IMR-90 (cell line): ENCODE measurements around the gene ZNF337. TPM values are rescaled to one million over a fixed set of nuclear protein-coding genes. Genes with fewer than 3 reads are reported as not detected.

Source experiments
- ATAC-seq: fragments of 200-7000 bp; cut with Tn5 transposase; 2 replicates; pipeline ENCODE4 v1.9.1; 2020; ENCODE audit warnings: low read depth, mild to moderate bottlenecking, moderate library complexity
- BruUV-seq: library from RNA; stranded (reverse); fragments of 400-500 nt; replicated peaks from 2 replicates; lab custom pipeline; 2021; lab: Mats Ljungman, UMichigan
- CTCF ChIA-PET: fragments of 300-600 bp; formaldehyde crosslinking; extraction: SDS; loops from one replicate; lab custom pipeline; 2021; ENCODE audit warnings: antibody characterized with exemption; lab: Yijun Ruan, JAX
- POLR2A ChIA-PET: fragments of 300-600 bp; sonication (Branson Sonifier 250); formaldehyde crosslinking; loops from one replicate; lab custom pipeline; 2022; ENCODE audit warnings: antibody characterized with exemption; ENCODE audit not compliant: unreplicated experiment; lab: Charles Lee
- DNase-seq: peaks from one replicate; pipeline ENCODE4 v3.0.0; 2013
- H2AFZ ChIP-seq: replicated peaks from 2 replicates; pipeline ENCODE3; 2013; ENCODE audit warnings: low read length, mild to moderate bottlenecking; ENCODE audit not compliant: poor library complexity
- H2AK5ac ChIP-seq: 2 replicates; pipeline ENCODE4 v1.6.1; 2013; ENCODE audit warnings: low read depth, low read length, inconsistent platforms
- H2AK9ac ChIP-seq: replicated peaks from 2 replicates; pipeline ENCODE3; 2013; ENCODE audit warnings: mild to moderate bottlenecking, low read depth, low read length, moderate library complexity; ENCODE audit not compliant: poor library complexity
- H2BK120ac ChIP-seq: 2 replicates; pipeline ENCODE4 v1.6.1; 2013; ENCODE audit warnings: low read depth, low read length, inconsistent platforms
- H2BK15ac ChIP-seq: 3 replicates; pipeline ENCODE4 v1.6.1; 2013; ENCODE audit warnings: low read depth, low read length, inconsistent platforms
- H2BK20ac ChIP-seq: 2 replicates; pipeline ENCODE4 v1.6.1; 2013; ENCODE audit warnings: low read depth, mild to moderate bottlenecking, inconsistent platforms, low read length, moderate library complexity
- H2BK5ac ChIP-seq: 2 replicates; pipeline ENCODE4 v1.6.1; 2013; ENCODE audit warnings: mild to moderate bottlenecking, low read depth, low read length, inconsistent platforms; ENCODE audit not compliant: poor library complexity, severe bottlenecking
- H3K14ac ChIP-seq: replicated peaks from 2 replicates; pipeline ENCODE4 v1.6.1; 2013; ENCODE audit warnings: low read depth, low read length, inconsistent platforms
- H3K18ac ChIP-seq: 2 replicates; pipeline ENCODE4 v1.6.1; 2013; ENCODE audit warnings: low read depth, low read length, control low read depth
- H3K23ac ChIP-seq: 2 replicates; pipeline ENCODE4 v1.6.1; 2013; ENCODE audit warnings: low read depth, low read length, inconsistent platforms
- H3K27ac ChIP-seq: 2 replicates; pipeline ENCODE4 v1.5.1; 2013; ENCODE audit warnings: mild to moderate bottlenecking, control low read depth, low read length; ENCODE audit not compliant: insufficient read depth
- H3K27me3 ChIP-seq: 2 replicates; pipeline ENCODE4 v1.6.1; 2013; ENCODE audit warnings: low read length; ENCODE audit not compliant: control insufficient read depth, insufficient read depth
- H3K36me3 ChIP-seq: 2 replicates; pipeline ENCODE4 v1.6.1; 2013; ENCODE audit warnings: low read length, mixed read lengths; ENCODE audit not compliant: control insufficient read depth, insufficient read depth
- H3K4ac ChIP-seq: 2 replicates; pipeline ENCODE4 v1.6.1; 2013; ENCODE audit warnings: low read depth, low read length, inconsistent platforms
- H3K4me1 ChIP-seq: 2 replicates; pipeline ENCODE4 v1.6.1; 2013; ENCODE audit warnings: low read length, mixed read lengths; ENCODE audit not compliant: control insufficient read depth, insufficient read depth
- H3K4me2 ChIP-seq: 2 replicates; pipeline ENCODE4 v1.6.1; 2013; ENCODE audit warnings: low read depth, mild to moderate bottlenecking, control low read depth, low read length, moderate library complexity
- H3K4me3 ChIP-seq: 2 replicates; pipeline ENCODE4 v1.5.1; 2013; ENCODE audit warnings: low read depth, mild to moderate bottlenecking, control low read depth, low read length, moderate library complexity; ENCODE audit not compliant: insufficient read depth
- H3K56ac ChIP-seq: 2 replicates; pipeline ENCODE4 v1.6.1; 2013; ENCODE audit warnings: low read length, inconsistent platforms; ENCODE audit not compliant: insufficient read depth; ENCODE audit errors: extremely low read depth
- H3K79me1 ChIP-seq, 2 experiments: 2 replicates each; pipeline ENCODE4 v1.6.1; 2013; ENCODE audit warnings: low read length in 2 of 2, inconsistent platforms in 1 of 2, low read depth in 1 of 2
- H3K9ac ChIP-seq: 2 replicates; pipeline ENCODE4 v1.6.1; 2013; ENCODE audit warnings: low read depth, low read length, control low read depth
- H3K9me1 ChIP-seq: 2 replicates; pipeline ENCODE4 v1.6.1; 2013; ENCODE audit warnings: low read length, inconsistent platforms; ENCODE audit not compliant: insufficient read depth
- H3K9me3 ChIP-seq: 2 replicates; pipeline ENCODE4 v1.6.1; 2013; ENCODE audit warnings: low read length; ENCODE audit not compliant: control insufficient read depth, insufficient read depth
- H4K20me1 ChIP-seq: 2 replicates; pipeline ENCODE4 v1.6.1; 2013; ENCODE audit warnings: low read length, inconsistent platforms; ENCODE audit not compliant: insufficient read depth
- H4K5ac ChIP-seq: 2 replicates; pipeline ENCODE4 v1.6.1; 2013; ENCODE audit warnings: mild to moderate bottlenecking, low read depth, low read length, control low read depth
- H4K8ac ChIP-seq, 2 experiments: 2 replicates each; pipeline ENCODE4 v1.6.1; 2013; ENCODE audit warnings: low read depth in 2 of 2, low read length in 2 of 2, control low read depth in 1 of 2, inconsistent platforms in 1 of 2
- H4K91ac ChIP-seq: 2 replicates; pipeline ENCODE4 v1.6.1; 2013; ENCODE audit warnings: low read depth, low read length, inconsistent platforms; ENCODE audit not compliant: insufficient read depth
- ELK1 ChIP-seq: fragments of 150-350 bp; IDR thresholded peaks from 2 replicates; pipeline ENCODE4 v1.6.1; 2016; ENCODE audit warnings: low read depth, mild to moderate bottlenecking, low read length, moderate library complexity, borderline replicate concordance
- MAZ ChIP-seq: IDR thresholded peaks from 2 replicates; pipeline ENCODE4 v1.6.1; 2012; ENCODE audit warnings: low read depth, mild to moderate bottlenecking, low read length, improper control_type of control experiment, moderate library complexity, borderline replicate concordance
- NFE2L2 ChIP-seq: fragments of 150-350 bp; IDR thresholded peaks from 2 replicates; pipeline ENCODE4 v1.6.1; 2016; ENCODE audit warnings: low read depth, mild to moderate bottlenecking, low read length
- WGBS, 2 experiments: methylation state at CpG; one replicate each; pipeline versions ENCODE4 v1.1.5 to v1.1.7; 2013; ENCODE audit warnings: missing lambda C conversion rate in 2 of 2; ENCODE audit not compliant: insufficient read length in 1 of 2; ENCODE audit errors: extremely low coverage in 2 of 2; 5-methylcytosine and 5-hydroxymethylcytosine counted together
- dilution Hi-C: fragments of 300-500 bp; cut with HindIII; formaldehyde crosslinking; loops from one replicate; pipeline ENCODE4 v1.14.3; 2018; ENCODE audit warnings: low sequenced_read_pairs; ENCODE audit not compliant: unreplicated experiment
- in situ Hi-C: fragments of 300-500 bp; cut with MboI; formaldehyde crosslinking; loops from 3 replicates; pipeline ENCODE4 v1.14.3; 2019; ENCODE audit warnings: low sequenced_read_pairs, inconsistent platforms, mixed read lengths
- intact Hi-C: fragments of 100-400 bp; cut with micrococcal nuclease; formaldehyde crosslinking; loops from 2 replicates; pipeline ENCODE4 v1.10.0; 2022
- polyA plus RNA-seq, 3 experiments: library from polyadenylated mRNA; depleted of rRNA; stranded (reverse); fragments of >200 nt; gene quantifications; 2 replicates each; pipeline ENCODE4 v1.2.3, GENCODE V29; 2012; ENCODE audit warnings: low replicate concordance in 1 of 3
- total RNA-seq: library from RNA; depleted of rRNA; stranded (reverse); fragments of >200 nt; gene quantifications from 2 replicates; pipeline ENCODE4 v1.2.3, GENCODE V29; 2012

ZNF337 gene
- total and polyA plus RNA-seq, 2 of the 4 experiments (the other 2 are of a cell fraction) = 10.4 to 16.5 TPM

GRCh38 chr20:25730862-25731261, 34.2 kb upstream of the ZNF337 start:
- Histone ChIP-seq H2BK20ac (no peak overlapping the region), H2AK5ac (no peak overlapping the region), H3K14ac (no peak overlapping the region), H2AFZ (no peak overlapping the region), H3K18ac (no peak overlapping the region), H2BK120ac (no peak overlapping the region), H3K9ac (no peak overlapping the region), H3K4ac (no peak overlapping the region), H2BK15ac (no peak overlapping the region), H3K9me3 (peaks cover 5% of the 10 kb centered on the region), H4K8ac (no peak overlapping the region), H4K20me1 (no peaks in the 10 kb centered on the region), H3K4me2 (no peak overlapping the region), H3K56ac (no peak overlapping the region), H3K9me1 (no peaks in the 10 kb centered on the region), H3K27ac (no peak overlapping the region), H3K36me3 (no peaks in the 10 kb centered on the region), H4K91ac (no peak overlapping the region), H2AK9ac (no peak overlapping the region), H3K27me3 (no peaks in the 10 kb centered on the region), H3K23ac (no peak overlapping the region), H2BK5ac (no peak overlapping the region), H3K79me1 (no peaks in the 10 kb centered on the region), H4K5ac (no peak overlapping the region), H3K4me1 (no peaks in the 10 kb centered on the region), H3K4me3 (no peak overlapping the region)
- no CpG with 5 or more reads among the region's 1 CpG for WGBS, 2 experiments
- no peak for DNase-seq
- ATAC-seq = no peak
- in situ Hi-C loops (no loop called here), dilution Hi-C loops (no loop called here), intact Hi-C loops (no loop called here)
- CTCF ChIA-PET = no interaction called here
- POLR2A ChIA-PET = no interaction called here
- BruUV-seq = no TSS peak
- TF ChIP-seq MAZ = no peak
- no peak for TF ChIP-seq ELK1
- TF ChIP-seq NFE2L2 = no peak
